AG08395 (cell line): ENCODE results near the gene C1QC.
A peak's percentile ranks its signal among the peaks of the same experiment; 100 is the strongest.
"Not testable (repeated sequence)": the region's sequence is repeated elsewhere in the genome, so short reads cannot be mapped to it uniquely, and the experiment has no call there.

ENCODE experiments used
- DNase-seq: peaks from one replicate; pipeline ENCODE4 v3.0.0; 2012; ENCODE audit warnings: mixed read lengths, low spot score

Gene C1QC

DNA sequence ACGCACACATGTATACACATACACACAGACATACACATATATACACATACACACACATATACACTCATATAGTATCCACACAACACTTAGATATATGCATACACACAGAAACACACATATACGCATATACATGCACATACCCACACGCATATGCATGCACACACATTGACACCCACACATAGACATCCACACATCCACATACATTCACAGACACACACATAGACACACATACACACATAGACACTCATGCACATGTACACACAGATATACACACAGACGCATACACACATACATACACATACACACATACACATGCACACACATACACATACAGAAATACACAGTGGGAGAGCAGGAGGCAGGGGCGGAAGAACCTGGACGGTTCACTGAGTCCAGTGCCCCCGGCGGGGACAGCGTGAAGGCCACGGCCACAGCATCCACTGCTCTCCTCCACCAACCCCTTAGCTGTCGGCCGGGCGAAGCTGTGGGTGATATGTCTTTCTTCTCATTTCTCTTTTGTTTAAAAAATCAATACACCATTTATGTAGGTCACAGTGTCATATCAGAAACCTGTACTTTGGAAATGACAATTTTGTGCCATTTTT is 6.8 kb downstream of the C1QC start:
- DNase-seq: no peak

DNA sequence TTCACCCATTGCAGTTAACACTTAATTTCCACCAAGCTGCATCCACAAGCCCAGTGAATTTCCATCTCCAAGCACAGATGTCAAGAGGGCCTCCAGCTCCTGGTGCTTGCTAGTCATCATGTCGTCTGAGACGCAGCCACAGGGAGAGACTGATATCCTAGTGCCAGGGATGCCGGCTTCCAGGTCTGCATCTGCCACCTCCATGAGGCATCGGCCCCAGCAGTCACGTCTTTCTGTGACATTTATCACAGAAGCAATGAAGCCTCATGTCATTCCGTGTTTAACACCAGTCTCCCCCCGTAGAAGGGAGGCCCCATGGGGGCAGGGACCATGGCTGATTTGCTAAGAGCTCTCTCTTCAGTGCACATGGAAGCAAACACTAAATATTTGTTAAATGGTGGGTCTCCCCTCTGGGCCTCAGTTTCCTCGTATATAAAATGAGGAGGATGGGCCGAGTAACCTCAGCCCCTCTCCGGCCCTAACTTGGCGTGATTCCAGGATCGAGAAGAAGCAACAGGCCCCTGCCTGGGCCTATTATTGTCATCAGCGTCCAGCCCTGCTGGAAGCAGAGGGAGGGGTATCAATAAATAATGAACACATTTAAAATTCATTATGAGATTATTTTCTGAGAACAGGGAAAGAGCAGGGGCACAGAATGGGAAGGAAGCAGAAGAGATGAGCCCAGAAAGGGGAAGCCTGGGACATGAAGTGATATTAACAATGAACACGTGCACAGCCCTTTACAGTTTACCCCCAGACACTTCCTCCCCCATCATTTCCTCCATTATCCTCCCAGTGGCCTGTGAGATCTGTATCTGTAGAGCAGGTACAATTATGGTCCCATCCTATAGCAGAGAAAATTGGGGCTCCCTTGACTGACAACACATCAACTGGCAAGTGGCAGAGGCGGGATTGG is 8.8 kb downstream of the C1QC start:
- DNase-seq: no peak

DNA sequence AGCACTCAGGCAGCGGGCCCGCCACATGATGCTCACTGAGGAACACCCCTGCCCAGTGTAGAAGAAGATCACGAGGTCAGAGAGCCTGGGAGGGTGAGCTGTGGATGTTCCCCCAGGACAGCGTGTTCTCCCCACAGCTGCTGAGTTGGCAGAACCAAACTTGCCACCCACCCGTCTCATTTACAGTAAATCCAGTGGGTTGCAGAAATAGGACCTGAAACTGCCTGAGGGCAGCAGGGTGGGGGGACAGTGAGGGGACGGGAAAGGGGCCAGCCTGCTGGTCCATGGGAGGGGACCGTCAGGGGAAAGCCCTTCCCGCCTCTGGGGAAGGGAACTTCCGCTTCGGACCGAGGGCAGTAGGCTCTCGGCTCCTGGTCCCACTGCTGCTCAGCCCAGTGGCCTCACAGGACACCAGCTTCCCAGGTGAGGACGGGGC is 9.5 kb downstream of the C1QC start, which contains the start of gene C1QB:
C1QB (plus strand) TSS at position 356 of the 436 bp plus-strand sequence. CDS start 6,227 bp downstream, outside the sequence.
- DNase-seq: no peak

DNA sequence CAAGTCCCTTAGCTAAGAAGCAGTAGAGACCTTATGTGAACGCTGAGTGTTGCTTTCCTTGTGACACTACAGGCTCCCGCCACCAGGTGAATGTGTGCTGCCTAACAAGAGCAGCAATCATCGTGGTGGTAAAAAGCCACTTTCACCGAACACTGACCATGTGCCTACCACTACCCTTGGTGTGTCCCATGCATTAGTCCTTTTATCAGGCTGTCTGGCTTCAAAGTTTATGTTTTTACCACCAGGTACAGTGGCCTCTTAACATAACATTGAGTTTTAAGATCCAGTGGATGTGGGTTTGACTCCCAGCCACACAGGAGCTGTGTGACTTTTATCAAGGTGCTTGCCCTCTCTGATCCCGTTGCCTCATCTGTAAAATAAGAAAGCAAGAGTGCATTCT is 11.3 kb downstream of the C1QC start:
- no peak for DNase-seq

DNA sequence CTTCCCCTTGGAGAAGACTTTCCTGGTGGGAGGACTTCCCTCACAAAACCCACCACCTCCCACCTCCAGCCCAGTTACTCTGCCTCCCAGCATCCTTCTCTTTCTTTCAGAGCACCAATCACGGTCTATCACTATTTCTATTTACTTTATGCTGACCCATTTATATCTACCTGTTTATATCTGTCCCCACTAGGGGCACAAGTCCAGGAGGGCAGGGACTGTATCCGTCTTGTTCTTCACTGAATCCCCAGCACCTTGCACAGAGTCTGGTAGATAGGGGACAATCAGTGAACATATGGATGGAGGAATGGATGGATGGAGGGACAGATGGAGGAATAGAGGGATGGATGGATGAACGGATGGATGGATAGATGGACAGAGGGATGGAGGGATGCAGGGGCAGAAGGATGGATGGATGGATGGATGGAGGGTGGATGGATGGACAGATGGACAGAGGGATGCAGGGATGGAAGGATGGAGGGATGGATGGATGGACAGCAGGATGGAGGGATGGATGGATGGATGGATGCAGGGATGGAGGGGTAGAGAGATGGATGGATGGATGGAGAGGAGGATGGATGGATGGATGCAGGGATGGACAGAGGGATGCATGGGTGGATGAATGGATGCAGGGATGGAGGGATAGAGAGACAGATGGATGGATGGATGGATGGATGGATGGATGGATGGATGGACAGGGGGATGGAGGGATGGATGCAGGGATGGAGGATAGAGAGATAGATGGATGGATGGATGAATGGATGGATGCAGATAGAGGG is 15.1 kb downstream of the C1QC start:
- DNase-seq: no peak

DNA sequence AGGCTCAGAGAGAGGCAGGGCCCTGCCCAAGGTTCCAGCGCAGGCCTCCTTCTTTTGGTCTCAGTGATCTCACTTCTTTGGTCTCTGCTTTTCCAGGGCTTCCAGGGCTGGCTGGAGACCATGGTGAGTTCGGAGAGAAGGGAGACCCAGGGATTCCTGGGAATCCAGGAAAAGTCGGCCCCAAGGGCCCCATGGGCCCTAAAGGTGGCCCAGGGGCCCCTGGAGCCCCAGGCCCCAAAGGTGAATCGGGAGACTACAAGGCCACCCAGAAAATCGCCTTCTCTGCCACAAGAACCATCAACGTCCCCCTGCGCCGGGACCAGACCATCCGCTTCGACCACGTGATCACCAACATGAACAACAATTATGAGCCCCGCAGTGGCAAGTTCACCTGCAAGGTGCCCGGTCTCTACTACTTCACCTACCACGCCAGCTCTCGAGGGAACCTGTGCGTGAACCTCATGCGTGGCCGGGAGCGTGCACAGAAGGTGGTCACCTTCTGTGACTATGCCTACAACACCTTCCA is 17.3 kb downstream of the C1QC start:
- DNase-seq: no peak

DNA sequence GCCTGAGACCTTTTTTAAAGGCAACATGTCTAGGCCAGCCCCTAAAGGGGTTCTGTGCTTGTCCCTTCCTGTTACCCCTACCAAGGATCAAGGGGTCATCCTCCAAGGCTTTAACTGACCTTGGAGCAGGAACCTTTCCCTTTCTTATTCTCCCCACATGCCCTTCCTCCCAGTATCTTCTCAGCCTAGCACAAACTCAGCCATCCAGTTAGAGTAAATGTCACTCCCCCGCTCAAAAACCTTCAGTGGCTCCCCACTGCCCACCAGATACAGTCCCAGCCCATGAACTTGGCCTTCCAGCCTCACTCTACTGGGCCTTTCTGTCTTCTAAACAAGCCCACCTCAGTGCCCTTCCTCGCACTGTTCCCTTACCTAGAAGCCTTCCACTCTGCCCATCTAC is 18.4 kb downstream of the C1QC start:
- DNase-seq: no peak

DNA sequence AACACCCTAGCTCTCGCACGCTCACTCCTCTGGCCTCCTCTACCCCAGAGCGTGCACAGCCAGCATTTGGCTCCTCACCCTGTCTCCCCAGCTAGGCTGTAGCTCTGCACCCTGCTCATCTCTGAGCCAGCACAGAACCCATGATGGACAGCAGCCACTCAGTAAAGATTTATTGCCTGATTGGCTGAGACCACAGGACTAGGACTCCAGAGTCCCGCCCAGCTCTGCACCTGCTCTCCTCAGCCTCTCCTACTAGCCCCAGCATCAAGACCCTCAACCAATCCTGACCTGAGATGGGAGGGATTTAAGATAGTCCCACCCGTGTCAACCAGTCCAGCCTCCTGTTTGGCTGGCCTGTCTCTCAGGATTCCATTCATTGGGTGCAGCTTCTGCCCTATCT is 18.9 kb downstream of the C1QC start:
- no peak for DNase-seq

DNA sequence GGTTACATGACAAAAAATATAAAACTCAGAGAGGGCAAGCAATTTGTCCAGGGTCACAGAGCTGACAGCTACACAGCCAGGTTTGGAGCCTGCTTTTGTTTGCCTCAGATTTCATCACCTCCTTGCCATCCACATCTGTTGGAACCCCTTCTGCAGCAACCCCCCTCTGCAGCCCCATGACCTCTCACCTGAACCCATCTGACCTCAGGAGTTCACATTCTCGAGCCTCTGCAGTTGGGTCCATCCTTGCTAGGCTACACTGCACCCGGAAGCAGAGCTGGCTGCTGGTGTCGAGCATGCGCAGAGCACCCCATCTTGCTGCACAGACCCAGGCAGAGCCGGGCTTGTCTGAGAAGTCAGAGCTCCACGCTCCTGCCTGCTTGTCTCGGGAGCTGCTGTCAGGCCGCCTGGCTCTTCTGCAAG is 19.6 kb downstream of the C1QC start:
- peak; percentile 24 for DNase-seq

DNA sequence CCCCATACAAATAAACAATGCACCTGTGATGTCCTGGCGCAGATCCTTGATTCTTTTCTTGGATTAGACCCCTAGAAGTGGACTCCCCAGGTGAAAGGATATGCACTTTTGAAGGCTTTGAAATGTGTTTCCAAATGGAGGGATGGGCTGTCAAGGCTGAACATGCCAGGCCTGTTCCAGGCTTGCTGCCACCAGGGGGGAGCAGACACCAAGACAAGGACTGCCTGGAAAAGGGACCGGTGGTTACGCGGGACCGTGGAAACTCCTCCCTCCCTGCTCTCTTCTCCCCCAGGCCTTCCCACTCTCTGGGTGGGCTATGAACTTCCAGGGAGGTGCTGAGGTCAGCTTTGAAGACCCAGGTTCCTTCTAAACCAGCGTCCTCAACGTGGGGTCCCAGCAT is 22.3 kb downstream of the C1QC start:
- peak; percentile 50 for DNase-seq

DNA sequence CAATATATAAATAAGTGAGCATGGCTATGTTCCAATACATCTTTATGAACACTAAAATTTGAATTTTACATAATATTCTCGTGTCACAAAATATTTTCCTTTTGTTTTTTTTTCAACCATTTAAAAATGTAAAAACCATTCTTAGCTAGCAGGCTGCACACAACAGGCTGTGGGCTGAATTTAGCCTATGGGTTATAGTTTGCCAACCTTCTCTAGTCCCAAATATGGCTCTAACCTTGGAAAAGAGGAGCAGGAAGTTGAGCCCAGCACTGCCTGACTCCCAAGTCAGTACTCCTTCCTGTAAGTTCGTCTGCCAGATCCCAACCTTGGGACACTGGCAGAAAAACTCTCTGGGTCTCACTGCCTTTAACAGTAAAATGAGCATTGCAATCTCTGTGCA is 23.0 kb downstream of the C1QC start:
- DNase-seq: no peak

DNA sequence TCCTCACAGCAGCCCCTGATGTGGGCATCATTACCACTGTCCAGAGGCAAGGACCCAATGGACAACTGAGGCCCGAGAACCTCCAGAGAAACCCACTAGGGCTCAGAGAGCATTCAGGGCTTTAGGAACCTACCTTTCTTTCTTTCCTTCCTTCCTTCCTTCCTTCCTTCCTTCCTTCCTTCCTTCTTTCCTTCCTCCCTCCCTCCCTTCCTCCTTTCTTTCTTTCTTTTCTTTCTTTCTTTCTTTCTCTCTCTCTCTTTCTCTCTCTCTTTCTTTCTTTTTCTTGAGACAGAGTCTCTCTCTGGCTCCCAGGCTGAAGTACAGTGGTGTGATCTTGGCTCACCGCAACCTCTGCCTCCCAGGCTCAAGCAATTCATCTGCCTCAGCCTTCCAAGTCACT is 25.4 kb downstream of the C1QC start:
- not testable (repeated sequence) for DNase-seq

DNA sequence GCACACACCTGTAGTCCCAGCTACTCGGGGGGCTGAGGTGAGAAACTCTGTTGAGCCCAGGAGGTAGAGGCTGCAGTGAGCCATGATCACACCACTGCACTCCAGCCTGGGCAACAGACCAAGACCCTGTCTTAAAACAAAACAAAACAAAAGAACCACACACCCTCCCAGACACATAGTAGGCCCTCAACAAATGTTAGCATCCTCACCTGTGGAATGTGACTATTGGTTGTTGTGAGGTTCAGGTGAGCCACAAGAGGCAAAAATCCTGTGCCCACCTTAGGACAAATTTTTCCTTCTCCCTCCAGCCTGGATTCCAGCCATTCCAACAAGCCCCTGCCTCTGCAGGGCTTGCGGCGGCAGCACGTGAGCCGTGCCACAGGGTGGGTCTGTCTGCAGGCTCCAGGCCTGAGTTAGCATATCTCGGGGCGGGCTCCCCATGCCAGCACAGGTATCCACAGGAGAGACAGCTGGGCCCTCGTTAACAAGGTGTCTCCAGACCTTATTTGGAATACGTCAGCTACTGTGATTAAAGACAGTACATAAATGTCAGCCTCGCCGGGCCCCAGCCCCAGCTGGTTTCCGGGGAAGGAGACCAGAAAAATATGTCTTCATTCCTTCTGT is 27.0 kb downstream of the C1QC start:
- DNase-seq: no peak

DNA sequence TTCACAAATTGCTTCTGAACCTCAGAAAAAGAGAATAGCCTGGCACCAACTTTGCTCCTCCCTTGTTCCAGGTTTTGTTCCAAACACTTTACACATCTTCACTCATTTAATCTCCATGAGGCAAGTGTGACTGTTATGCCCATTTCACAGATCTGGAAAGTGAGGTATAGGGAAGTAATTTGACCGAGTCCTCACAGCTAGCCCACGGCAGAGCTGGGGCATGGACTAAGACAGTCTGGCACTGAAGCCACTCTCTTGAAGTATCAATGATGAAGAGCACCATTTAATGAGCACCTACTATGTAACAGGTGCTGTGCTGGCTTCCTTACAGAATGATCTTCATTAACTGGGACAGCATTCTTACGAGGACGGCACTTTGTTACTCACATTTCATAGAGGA is 28.6 kb downstream of the C1QC start:
- no peak for DNase-seq

DNA sequence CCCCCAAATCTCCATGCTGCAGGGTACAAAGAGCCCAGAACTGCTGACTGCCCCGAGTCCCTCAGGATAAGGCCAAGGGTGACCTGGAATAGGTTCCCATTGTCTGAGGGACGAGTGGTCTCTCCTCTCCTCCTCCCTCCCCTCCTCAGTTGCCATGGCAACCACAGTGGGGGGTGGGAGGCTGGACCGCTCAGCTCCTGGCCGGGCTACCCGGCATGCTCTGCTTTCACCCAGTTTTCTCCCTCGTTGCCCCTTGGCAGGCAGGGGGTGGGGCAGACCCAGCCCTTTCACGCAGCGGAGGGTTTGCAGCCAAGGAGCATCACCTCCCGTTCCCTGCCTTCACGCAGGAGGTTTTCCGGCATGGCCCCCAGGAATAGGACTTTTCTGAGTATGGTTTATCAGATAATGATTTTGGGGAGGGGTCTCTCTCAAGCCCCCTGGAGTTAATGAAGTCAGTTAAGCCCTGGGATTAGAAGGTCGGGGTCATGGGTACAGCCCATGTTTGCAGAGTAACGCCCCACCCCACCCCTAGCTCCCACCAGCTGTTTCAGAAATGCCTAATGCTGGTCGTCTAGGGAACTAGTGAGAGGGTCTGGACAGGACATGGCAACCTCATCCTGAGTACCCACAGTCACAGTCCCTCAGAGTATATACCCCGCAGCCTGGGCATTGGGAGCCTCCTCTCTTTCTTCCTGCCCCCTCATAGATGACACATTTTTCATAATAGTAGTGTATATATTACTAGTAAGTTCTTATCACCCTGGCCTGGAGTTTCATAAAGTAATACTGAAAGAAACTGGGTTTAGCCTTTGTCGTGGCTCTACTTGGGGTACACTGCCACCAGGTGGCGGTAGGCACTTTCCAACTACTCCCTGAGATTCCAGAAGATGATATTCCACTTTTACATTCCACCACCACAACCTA is 30.3 kb downstream of the C1QC start:
- peak; percentile 71 for DNase-seq

DNA sequence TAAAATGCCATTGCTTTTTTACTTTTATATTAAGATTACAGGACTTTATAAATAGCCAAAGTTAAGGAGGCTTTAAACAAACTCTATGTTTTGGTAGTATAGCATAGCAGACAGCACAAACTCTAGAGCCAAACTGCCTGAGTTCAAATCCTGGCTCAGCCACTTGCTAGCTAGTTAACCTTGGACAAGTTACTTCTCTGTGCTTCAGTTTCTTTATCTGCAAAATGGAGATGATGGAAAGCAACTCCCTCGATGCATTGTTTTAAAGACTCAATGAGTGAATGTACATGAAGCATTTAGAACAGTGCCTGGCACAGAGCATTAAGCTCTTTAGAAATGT is 30.9 kb downstream of the C1QC start:
- no peak for DNase-seq

DNA sequence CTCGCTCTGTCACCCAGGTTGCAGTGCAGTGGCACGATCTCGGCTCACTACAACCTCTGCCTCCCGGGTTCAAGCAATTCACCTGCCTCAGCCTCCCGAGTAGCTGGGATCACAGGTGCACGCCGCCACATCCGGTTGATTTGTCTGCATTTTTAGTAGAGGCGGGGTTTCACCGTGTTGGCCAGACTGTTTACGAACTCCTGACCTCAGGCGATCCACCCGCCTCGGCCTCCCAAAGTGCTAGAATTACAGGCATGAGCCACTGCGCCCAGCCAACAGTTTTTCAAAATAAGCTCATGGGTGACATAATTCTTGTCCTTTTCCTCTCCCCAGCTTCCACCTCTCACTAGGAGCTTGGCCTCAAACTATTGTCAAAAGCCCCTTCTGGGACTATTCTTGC is 32.7 kb downstream of the C1QC start:
- not testable (repeated sequence) for DNase-seq

DNA sequence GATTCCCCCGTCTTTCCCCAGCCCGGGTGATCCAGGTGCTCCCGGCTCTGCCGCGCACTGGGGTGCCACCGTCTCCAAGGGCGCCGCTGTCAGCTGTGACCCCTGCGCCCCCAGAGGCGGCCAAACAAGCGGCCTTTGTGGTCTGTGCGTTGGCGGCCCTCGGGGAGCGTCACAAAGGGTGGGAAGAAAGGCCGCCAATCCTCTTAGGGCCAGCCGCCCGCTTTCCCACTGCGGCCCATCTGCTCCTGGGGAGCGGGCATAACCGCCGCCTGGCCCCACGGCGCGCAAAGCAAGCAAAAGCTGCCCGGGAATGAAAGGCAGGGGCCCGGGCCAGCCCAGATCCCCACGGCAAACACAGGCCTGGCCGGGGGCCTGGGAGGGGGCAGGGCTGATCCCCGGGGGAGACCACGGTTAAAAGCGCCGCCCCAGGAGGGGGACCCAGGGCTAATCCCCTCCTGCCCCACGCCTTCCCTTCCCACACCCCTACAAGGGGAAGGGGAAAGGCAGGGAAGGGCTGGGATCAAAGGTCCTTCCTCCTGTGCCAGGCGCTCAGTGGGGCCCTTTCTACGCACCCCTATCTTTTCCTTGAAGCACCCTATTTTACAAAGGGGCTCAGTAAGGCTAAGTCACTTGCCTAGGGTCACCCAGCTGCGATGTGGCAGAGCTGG is 33.6 kb downstream of the C1QC start:
- no peak for DNase-seq

DNA sequence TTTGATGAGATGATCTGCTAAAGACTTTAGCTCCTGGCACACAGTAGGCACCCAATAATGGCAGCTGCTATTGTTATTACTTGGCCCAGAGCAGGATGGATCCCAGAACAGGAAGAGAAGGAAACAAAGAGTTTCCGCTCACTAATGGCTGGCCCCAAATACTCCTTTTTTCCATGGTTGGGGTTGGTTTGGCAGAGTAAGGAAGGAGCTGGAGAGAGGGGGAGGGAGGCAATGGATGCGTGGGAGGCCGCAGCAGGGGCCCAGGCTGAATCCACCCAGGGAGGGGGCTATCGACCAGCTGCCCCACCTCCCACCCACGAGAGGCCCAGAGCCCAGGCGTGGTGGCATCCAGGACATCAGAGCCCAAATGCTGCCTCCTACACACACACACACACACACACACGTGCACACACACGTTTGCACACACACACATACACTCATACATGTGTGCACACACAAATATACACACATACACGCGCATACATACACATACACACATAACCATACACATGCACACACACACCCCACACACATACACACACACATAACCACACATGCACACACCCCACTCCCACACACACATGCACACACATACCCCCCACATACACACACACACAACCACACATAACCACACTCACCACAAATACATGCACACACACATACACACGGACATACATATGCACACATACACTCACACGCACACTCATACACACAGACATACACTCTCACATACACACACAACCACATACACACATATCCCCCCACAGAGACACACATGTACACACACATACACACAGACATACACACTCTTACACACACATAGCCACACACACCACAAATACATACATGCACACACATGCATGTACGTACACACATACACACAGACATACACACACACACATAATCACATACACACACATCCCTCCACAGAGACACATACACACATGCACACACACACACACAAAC is 34.8 kb downstream of the C1QC start:
- DNase-seq: no peak
